Mammary epithelial cell (primary cell): ENCODE measurements around the gene RBM20.

Experiments
- EZH2 ChIP-seq: IDR thresholded peaks from 2 replicates; pipeline ENCODE4 v1.6.1; 2012; ENCODE audit warnings: low read length, inconsistent platforms, borderline replicate concordance
- TF ChIP-seq, protein P1 (sequence below), 2 donors: IDR thresholded peaks in 1 of 2; conservative IDR thresholded peaks in 1 of 2; 2 replicates each; pipeline ENCODE4 v1.5.1; 2011 to 2012; ENCODE audit warnings: inconsistent platforms in 2 of 2, low read length in 2 of 2, mild to moderate bottlenecking in 2 of 2, control low read depth in 1 of 2, low read depth in 1 of 2; ENCODE audit not compliant: insufficient read depth in 1 of 2; ENCODE audit errors: extremely low read depth in 1 of 2

DNA sequence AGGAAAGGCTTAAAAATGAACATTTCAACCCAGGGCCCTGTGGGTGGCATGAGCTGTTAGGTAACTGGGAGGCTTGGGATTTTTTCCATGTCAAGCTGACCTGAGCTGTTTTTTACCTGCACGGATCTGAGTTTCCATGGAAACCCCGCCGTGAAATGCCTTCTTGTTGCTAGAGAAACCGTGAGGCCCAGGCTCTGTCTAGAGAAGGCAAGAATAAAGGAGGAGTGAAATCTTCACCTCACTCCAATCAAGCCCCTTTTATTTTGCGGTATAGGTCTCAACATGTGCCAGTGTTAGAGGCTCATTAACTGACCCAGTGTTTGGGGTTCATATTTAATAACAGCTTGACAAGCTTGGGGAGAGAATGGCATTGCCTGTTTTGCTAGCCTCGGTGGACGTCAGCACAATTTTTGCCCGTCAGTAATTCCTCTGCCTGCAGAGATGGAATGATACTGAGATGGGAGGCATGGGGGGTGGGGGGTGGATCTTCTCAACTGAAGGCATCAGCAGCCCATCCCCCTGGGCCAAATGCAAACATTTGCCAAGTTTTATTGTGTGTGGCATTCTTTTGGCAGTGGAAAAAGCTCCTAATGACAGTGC lies 178.7 kb downstream of the RBM20 start:
- TF ChIP-seq, protein P1, sequence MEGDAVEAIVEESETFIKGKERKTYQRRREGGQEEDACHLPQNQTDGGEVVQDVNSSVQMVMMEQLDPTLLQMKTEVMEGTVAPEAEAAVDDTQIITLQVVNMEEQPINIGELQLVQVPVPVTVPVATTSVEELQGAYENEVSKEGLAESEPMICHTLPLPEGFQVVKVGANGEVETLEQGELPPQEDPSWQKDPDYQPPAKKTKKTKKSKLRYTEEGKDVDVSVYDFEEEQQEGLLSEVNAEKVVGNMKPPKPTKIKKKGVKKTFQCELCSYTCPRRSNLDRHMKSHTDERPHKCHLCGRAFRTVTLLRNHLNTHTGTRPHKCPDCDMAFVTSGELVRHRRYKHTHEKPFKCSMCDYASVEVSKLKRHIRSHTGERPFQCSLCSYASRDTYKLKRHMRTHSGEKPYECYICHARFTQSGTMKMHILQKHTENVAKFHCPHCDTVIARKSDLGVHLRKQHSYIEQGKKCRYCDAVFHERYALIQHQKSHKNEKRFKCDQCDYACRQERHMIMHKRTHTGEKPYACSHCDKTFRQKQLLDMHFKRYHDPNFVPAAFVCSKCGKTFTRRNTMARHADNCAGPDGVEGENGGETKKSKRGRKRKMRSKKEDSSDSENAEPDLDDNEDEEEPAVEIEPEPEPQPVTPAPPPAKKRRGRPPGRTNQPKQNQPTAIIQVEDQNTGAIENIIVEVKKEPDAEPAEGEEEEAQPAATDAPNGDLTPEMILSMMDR (conservative IDR thresholded peaks at IDR 0.05 in 1 of 2, IDR thresholded peaks at IDR 0.05 in 1 of 2; ENCODE audit: extremely low read depth in 1 of 2, insufficient read depth in 1 of 2, low read depth in 1 of 2, low read length in 2 of 2), result no peak
- no peak for TF ChIP-seq EZH2
